Heart left ventricle (tissue), 16 donors: ENCODE data around the gene PARD3. TPM values are rescaled to one million over a fixed set of nuclear protein-coding genes. Genes with fewer than 3 reads are reported as not detected.

Source experiments
- ATAC-seq, 4 donors: fragments of 200-7000 bp; cut with Tn5 transposase; one replicate each; pipeline ENCODE4 v1.9.1; 2020 to 2022; ENCODE audit warnings: moderate library complexity in 4 of 4, mild to moderate bottlenecking in 3 of 4, moderate number of reproducible peaks in 1 of 4
- DNase-seq, 5 donors: peaks; one replicate each; pipeline ENCODE4 v3.0.0-alpha.2; 2020
- H3K27ac ChIP-seq, 12 donors: fragments of 200-600 bp; sonication (generic) in 4 of 12; one replicate each; pipeline versions ENCODE4 v1.5.0 to v1.8.0; 2016 to 2022; ENCODE audit warnings: mild to moderate bottlenecking in 2 of 12
- H3K27me3 ChIP-seq, 9 donors: fragments of 200-600 bp; sonication (generic) in 2 of 9; one replicate each; pipeline versions ENCODE4 v1.5.1 to v1.8.0; 2016 to 2022; ENCODE audit warnings: mild to moderate bottlenecking in 3 of 9
- H3K36me3 ChIP-seq, 9 donors: fragments of 200-600 bp; sonication (generic) in 2 of 9; one replicate each; pipeline versions ENCODE4 v1.5.0 to v1.8.0; 2018 to 2022; ENCODE audit warnings: mild to moderate bottlenecking in 2 of 9
- H3K4me1 ChIP-seq, 12 donors: fragments of 200-600 bp; sonication (generic) in 4 of 12; one replicate each; pipeline versions ENCODE4 v1.5.0 to v1.8.0; 2016 to 2022; ENCODE audit warnings: mild to moderate bottlenecking in 3 of 12
- H3K4me3 ChIP-seq, 12 donors: fragments of 200-600 bp; sonication (generic) in 4 of 12; one replicate each; pipeline versions ENCODE4 v1.5.0 to v1.8.0; 2017 to 2022; ENCODE audit warnings: mild to moderate bottlenecking in 9 of 12, moderate library complexity in 4 of 12
- H3K9me3 ChIP-seq, 12 donors: fragments of 200-600 bp; sonication (generic) in 4 of 12; one replicate each; pipeline versions ENCODE4 v1.5.0 to v1.8.0; 2016 to 2022; ENCODE audit warnings: mild to moderate bottlenecking in 1 of 12
- POLR2A ChIP-seq, 2 donors: fragments of 450-650 bp; IDR thresholded peaks; one replicate each; pipeline ENCODE4 v1.6.1; 2017; ENCODE audit warnings: antibody characterized with exemption in 2 of 2, mild to moderate bottlenecking in 2 of 2, moderate library complexity in 2 of 2
- WGBS, 4 donors: extraction: QIAGEN DNeasy Blood & Tissue Kit in 2 of 4; methylation state at CpG; one replicate each; pipeline versions ENCODE4 v1.1.5 to v1.1.7; 2013 to 2018; 5-methylcytosine and 5-hydroxymethylcytosine counted together
- intact Hi-C, 10 donors: fragments of 100-400 bp; cut with DNase I; formaldehyde crosslinking; loops; one replicate each; pipeline versions ENCODE4 v1.11.1 to v1.14.2; 2022
- polyA plus RNA-seq, 2 donors: library from polyadenylated mRNA; stranded (reverse); fragments of 200-250 nt; gene quantifications; one replicate each; pipeline ENCODE4 v1.2.3, GENCODE V29; 2013
- total RNA-seq, 9 donors: library from RNA; depleted of rRNA in 2 of 9; stranded (reverse); fragments of >200 nt in 2 of 9; fragmentation: NEBNext Ultra II Directional in 3 of 9; extraction: Animal tissue kit (Norgen Biotek cat#: 25700) in 3 of 9; gene quantifications; one replicate each; pipeline versions ENCODE4 v1.1.0 to v1.2.4, GENCODE V29; 2016 to 2023
- TF ChIP-seq, protein P1 (sequence below), 12 donors: fragments of 200-600 bp; sonication (generic) in 4 of 12; IDR thresholded peaks; one replicate each; pipeline versions ENCODE4 v1.5.0 to v1.8.0; 2018 to 2022; ENCODE audit warnings: antibody characterized with exemption in 12 of 12, mild to moderate bottlenecking in 5 of 12
- donor health status: ischemic (EF 13 %, LVEDD 7.1; RV severe dilation, severe dysfunction).
- donor health status: healthy with polysubstance abuse.
- donor health status: DM: no; HTN: yes; CAD: no.
- donor health status: DM: no; HTN: no; CAD: no.
- donor health status: ischemic (EF 25% LVEDD 6.9; RV normal size, moderate dysfunction).
- donor health status: ischemic (EF 25% LVEDD 5.7; RV mildly dilated, moderate dysfunction).
- donor health status: healthy.
- donor health status: DM: yes; HTN: yes; CAD: no.
- donor health status: ischemic (EF 35%, LVEDD 5.7; RV mildly dilated, moderate dysfunction).
- donor health status: nonischemic (EF 11% LVEDD 7.7; RV severe dilation, severe dysfunction).
- donor health status: DM: yes; HTN: yes; CAD: no.
- donor health status: PGD.
- donor health status: ischemic (EF 29% LVEDD 5.4; RV normal size, mild dysfunction).
- donor health status: nonischemic (EF 23%, LVEDD 6.1; RV moderate dilation, normal function).

PARD3 gene
- total and polyA plus RNA-seq, 11 donors = 24.8 to 69.7 (median 33.1) TPM

DNA sequence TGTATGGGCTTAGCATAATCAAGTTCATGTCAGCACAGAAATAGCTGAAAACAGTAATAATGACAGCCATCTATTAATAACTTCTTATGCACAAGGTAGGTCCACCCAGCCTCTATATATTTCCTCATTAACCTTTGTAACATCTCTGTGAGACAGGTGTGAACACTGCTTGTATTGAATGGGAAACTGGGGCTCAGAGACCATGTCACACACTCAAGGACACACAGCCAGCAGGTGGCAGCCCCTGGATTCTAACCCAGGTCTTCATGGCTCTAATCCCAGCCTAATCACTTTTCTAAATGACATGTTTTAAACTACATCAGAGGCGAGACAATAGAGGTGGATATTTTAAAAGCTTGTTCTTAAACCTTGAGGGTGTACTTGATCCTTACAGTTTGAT is 591.4 kb downstream of the PARD3 start:
- H3K36me3 ChIP-seq = no peaks in the 10 kb centered on the region
- TF ChIP-seq, protein P1, sequence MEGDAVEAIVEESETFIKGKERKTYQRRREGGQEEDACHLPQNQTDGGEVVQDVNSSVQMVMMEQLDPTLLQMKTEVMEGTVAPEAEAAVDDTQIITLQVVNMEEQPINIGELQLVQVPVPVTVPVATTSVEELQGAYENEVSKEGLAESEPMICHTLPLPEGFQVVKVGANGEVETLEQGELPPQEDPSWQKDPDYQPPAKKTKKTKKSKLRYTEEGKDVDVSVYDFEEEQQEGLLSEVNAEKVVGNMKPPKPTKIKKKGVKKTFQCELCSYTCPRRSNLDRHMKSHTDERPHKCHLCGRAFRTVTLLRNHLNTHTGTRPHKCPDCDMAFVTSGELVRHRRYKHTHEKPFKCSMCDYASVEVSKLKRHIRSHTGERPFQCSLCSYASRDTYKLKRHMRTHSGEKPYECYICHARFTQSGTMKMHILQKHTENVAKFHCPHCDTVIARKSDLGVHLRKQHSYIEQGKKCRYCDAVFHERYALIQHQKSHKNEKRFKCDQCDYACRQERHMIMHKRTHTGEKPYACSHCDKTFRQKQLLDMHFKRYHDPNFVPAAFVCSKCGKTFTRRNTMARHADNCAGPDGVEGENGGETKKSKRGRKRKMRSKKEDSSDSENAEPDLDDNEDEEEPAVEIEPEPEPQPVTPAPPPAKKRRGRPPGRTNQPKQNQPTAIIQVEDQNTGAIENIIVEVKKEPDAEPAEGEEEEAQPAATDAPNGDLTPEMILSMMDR (IDR thresholded peaks at IDR 0.05) = no peak
- no peak for TF ChIP-seq POLR2A (IDR thresholded peaks at IDR 0.05)
- no peak for ATAC-seq
- H3K4me3 ChIP-seq = no peak overlapping the region
- 83 to 93% (median 90%) methylated on average over 1 of the region's 1 CpG for WGBS, 4 donors
- H3K27me3 ChIP-seq = no peaks in the 10 kb centered on the region
- DNase-seq = no peak
- H3K9me3 ChIP-seq = peaks cover 0 to 14% (median 0%) of the 10 kb centered on the region in 12 donors
- H3K4me1 ChIP-seq = no peaks in the 10 kb centered on the region
- no peak overlapping the region for H3K27ac ChIP-seq
- intact Hi-C loops = no loop called here

DNA sequence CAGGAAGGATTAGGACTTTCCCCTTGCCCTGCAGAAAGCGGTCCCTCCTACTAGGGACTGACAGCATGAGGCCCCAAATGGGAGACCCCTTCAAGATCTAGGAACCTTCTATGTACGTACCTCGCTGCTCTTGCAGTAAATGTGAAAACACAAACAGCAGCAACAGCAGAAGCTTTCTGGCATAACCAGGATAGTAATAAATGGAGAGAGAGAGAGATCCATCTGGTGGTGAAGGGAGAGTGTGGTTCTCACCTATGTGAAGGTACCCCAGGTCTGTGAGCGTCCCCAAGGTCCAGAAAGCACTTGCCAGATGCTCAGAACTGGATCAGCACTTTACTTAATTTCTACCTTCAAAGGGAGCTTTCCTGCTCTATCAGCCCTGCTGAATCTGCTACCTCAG is 592.7 kb downstream of the PARD3 start:
- Histone ChIP-seq H3K27me3 (no peaks in the 10 kb centered on the region), H3K27ac (no peak overlapping the region), H3K4me1 (no peaks in the 10 kb centered on the region), H3K36me3 (no peaks in the 10 kb centered on the region), H3K9me3 (peaks cover 0 to 11% (median 0%) of the 10 kb centered on the region in 12 donors), H3K4me3 (no peak overlapping the region)
- DNase-seq = no peak
- intact Hi-C loops = no loop called here
- no peak for ATAC-seq
- no peak for TF ChIP-seq POLR2A (IDR thresholded peaks at IDR 0.05)
- TF ChIP-seq, protein P1 (IDR thresholded peaks at IDR 0.05) = no peak
- 89 to 98% (median 93%) methylated on average over 4 of the region's 4 CpGs for WGBS, 4 donors

DNA sequence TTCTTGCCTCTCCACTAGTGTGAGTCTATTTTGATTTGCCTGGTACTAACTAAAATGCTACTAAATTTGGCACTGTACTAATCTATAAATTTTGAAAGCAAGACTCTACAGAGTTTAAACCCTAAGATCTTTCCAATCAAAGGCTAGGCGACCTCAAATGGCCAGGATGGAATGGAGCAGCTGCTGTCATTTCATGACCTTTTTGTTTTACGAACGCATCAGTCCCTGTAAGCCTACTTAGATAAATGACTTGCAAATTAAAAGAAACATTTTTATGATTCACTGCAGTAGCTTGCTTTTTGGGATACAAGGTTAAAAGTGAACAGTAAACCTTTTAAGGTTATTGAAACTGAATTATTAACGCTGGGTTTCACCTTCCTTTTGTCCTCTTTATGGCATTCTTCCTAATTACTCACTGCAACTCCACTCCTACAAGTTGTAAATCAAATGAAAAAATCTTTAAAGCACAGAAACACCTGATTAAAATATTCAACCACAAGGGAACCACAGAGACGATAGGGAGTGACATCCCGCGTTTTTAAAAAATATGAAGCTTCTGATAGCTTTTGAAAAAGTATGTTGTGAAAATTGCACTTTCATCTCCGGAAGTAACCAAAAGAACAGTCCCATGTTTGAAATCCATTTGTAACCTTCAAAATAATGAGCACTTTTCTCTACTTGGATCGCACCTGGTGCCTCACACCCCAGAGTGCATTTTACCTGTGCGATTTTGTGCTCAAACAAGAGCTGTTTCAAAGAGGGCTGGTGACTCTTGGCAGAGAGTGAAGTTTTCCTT is 595.1 kb downstream of the PARD3 start:
- 82 to 92% (median 89%) methylated on average over 10 of the region's 10 CpGs for WGBS, 4 donors
- ATAC-seq (no peak), DNase-seq (no peak)
- Histone ChIP-seq H3K4me3 (no peak overlapping the region), H3K9me3 (no peaks in the 10 kb centered on the region), H3K4me1 (no peaks in the 10 kb centered on the region), H3K36me3 (no peaks in the 10 kb centered on the region), H3K27ac (no peak overlapping the region), H3K27me3 (no peaks in the 10 kb centered on the region)
- intact Hi-C loops = no loop called here
- no peak for TF ChIP-seq POLR2A (IDR thresholded peaks at IDR 0.05)
- TF ChIP-seq, protein P1 (IDR thresholded peaks at IDR 0.05) = no peak

- Histone ChIP-seq H3K4me1 (no peaks in the 10 kb centered on the region), H3K27me3 (no peaks in the 10 kb centered on the region), H3K9me3 (no peaks in the 10 kb centered on the region), H3K27ac (no peak overlapping the region), H3K4me3 (no peak overlapping the region), H3K36me3 (peaks cover 0 to 2% (median 0%) of the 10 kb centered on the region in 9 donors)
- no peak for ATAC-seq
- DNase-seq = no peak
- 86 to 91% (median 90%) methylated on average over 7 of the region's 7 CpGs for WGBS, 4 donors
- TF ChIP-seq, protein P1 (IDR thresholded peaks at IDR 0.05) = no peak
- no peak for TF ChIP-seq POLR2A (IDR thresholded peaks at IDR 0.05)
- intact Hi-C loops = no loop called here
These were observed 597.6 kb downstream of the PARD3 start for GRCh38 chr10:34217524-34217923.
